Measurements from ENCODE around the gene ABCA2.

DNA sequence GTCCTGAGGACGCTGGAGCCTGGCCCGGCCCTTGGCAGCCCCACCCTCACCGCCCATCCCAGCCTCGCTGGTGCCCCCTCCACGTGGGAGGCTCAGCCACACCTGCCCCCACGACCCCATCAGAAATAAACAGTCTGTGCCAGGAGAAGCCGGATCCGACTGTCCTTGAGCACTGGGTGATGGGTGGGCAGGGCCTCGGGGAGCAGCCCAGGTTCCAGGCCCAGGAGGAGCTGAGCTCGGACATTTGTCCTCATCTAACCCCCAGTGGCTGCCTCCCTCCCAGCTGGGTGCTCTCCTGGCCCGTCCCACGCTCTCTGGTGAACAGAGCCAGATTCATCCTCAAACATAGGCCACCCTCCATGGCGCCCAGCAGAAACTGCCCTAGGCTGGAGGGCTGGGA is 55.3 kb downstream of the ABCA2 start:
- TF ChIP-seq, protein P1, sequence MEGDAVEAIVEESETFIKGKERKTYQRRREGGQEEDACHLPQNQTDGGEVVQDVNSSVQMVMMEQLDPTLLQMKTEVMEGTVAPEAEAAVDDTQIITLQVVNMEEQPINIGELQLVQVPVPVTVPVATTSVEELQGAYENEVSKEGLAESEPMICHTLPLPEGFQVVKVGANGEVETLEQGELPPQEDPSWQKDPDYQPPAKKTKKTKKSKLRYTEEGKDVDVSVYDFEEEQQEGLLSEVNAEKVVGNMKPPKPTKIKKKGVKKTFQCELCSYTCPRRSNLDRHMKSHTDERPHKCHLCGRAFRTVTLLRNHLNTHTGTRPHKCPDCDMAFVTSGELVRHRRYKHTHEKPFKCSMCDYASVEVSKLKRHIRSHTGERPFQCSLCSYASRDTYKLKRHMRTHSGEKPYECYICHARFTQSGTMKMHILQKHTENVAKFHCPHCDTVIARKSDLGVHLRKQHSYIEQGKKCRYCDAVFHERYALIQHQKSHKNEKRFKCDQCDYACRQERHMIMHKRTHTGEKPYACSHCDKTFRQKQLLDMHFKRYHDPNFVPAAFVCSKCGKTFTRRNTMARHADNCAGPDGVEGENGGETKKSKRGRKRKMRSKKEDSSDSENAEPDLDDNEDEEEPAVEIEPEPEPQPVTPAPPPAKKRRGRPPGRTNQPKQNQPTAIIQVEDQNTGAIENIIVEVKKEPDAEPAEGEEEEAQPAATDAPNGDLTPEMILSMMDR (IDR thresholded peaks at IDR 0.05): no peak
- TF ChIP-seq POLR2A (IDR thresholded peaks at IDR 0.05): no peak

Data from transverse colon (tissue), 3 donors.